GM10847 (cell line): ENCODE measurements around the gene CD63.

ENCODE experiments used
- POLR2A ChIP-seq: IDR thresholded peaks from 2 replicates; pipeline ENCODE4 v1.6.1; 2011; ENCODE audit not compliant: insufficient read length; ENCODE audit errors: extremely low read depth

Gene CD63

GRCh38 chr12:55695349-55695748 lies 33.5 kb downstream of the CD63 start:
- TF ChIP-seq POLR2A, result no peak

DNA sequence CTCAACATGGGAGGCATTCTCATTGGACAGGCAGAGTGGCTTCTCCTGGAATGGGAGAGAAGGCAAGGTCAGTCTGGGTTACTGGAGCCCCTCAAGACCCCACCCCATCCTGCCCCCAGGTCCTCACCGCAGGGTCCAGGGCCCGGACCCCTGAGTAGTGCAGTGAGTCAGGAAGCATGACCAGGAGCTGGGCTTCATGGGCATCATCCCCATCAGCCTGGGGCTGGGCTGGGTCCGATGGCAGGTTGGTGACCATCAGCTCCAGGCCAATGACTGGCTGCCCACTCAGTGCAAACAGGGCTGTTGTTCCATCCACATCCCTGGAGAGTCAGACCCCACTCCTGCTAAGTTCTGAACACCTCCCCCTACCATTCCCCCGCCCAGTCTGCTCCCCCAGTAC lies 34.2 kb downstream of the CD63 start:
- no peak for TF ChIP-seq POLR2A

DNA sequence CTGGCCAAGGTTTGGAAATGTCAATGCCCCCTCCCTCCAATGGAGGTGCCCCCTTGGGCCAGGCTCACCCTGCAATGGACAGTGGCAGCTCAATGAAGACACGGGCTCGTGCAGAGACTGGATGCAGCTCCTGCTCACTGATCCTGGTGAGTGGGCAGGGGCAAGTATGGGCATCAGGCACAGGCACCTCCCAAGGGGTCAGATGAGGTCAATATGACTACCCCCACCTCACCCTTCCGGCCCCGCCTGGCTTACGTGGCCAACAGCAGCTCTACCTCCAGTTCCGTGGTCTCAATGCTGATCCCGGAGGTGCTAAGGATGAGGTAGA lies 34.7 kb downstream of the CD63 start:
- TF ChIP-seq POLR2A, result no peak

GRCh38 chr12:55693323-55694187 lies 35.3 kb downstream of the CD63 start:
- no peak for TF ChIP-seq POLR2A

- no peak for TF ChIP-seq POLR2A
Observed at GRCh38 chr12:55692631-55693322, 36.0 kb downstream of the CD63 start.

GRCh38 chr12:55688716-55689655 lies 39.8 kb downstream of the CD63 start:
- no peak for TF ChIP-seq POLR2A

DNA sequence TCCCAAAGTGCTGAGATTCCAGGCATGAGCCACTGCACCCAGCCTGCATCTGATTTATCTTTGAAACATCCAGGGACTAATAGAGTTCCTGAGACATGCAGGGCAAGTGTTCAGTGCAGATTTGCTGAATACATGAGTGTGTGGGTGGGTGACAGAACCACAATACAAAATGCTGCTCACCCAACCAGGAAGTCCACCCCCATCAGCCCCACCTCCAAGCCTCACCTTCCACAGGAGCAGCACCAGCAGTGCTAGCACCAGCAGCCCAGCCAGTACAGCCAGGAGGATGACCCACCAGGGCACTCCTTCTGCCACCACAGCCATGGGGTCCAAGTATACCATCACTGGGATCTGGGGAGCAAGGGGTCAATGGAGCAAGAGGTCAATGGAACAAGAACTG lies 41.1 kb downstream of the CD63 start:
- no peak for TF ChIP-seq POLR2A

DNA sequence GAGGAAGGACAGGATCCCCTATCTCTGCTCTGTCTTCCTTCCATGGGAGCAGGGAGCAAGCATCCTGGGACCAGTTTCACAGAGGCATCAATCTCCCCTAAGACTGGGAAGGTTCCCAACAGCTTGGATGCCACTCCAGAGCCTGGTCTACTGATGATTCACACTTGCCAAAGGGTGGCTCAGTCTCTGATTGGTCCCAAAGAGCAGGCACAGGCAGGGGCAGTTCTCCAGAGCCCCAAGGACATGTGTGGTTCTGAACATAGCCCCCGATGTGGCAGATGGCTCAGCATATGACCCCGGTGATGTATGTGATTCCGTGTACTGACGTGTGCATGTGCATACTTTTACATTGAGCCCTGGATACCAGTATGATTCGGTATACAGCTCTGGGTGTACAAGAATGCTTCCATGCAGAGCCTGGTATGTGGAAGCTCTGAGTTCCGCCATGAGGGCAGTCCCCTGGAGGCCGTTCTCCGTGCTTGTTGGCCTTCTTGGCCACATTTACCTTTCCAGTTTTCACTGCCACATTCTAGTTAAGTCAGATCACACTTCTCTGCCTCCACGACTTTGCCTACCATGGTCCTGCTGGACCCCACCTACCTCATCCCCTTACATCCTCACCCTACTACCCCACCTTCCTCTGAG lies 42.3 kb downstream of the CD63 start:
- no peak for TF ChIP-seq POLR2A

GRCh38 chr12:55685671-55686070 lies 43.1 kb downstream of the CD63 start:
- no peak for TF ChIP-seq POLR2A

DNA sequence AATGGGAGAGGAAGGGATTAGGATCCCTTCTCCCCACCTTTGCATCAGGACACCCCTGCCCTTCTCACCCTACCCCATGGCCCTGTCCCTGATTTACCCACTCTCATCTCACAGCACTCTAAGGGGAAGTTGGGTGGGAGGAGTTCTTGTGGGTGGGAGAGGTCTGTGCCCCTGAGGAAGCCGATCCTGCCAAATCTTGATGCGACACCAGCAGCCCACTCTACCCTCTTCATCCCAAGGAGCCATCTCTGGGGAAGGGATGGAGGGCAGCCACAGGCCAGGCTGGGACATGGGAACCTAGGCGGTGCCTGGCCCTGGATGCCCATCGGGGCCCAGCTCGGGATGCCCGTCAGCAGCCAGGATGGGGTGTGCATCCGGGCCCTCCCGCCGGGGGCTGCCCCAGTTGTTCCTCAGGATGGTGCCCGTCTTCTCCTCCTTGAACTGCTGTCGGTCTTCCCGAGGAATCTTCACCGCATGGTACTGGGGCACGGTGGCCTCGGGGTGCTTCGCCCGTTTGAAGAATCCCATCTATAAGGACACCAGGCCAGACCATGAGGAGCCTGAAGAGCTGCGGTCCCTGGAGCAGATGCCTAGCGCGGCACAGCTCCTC lies 43.9 kb downstream of the CD63 start:
- no peak for TF ChIP-seq POLR2A

- TF ChIP-seq POLR2A, result no peak
Observed at GRCh38 chr12:55683676-55684075, 45.1 kb downstream of the CD63 start.

- TF ChIP-seq POLR2A, result no peak
Observed at GRCh38 chr12:55682087-55682796, 46.6 kb downstream of the CD63 start.

DNA sequence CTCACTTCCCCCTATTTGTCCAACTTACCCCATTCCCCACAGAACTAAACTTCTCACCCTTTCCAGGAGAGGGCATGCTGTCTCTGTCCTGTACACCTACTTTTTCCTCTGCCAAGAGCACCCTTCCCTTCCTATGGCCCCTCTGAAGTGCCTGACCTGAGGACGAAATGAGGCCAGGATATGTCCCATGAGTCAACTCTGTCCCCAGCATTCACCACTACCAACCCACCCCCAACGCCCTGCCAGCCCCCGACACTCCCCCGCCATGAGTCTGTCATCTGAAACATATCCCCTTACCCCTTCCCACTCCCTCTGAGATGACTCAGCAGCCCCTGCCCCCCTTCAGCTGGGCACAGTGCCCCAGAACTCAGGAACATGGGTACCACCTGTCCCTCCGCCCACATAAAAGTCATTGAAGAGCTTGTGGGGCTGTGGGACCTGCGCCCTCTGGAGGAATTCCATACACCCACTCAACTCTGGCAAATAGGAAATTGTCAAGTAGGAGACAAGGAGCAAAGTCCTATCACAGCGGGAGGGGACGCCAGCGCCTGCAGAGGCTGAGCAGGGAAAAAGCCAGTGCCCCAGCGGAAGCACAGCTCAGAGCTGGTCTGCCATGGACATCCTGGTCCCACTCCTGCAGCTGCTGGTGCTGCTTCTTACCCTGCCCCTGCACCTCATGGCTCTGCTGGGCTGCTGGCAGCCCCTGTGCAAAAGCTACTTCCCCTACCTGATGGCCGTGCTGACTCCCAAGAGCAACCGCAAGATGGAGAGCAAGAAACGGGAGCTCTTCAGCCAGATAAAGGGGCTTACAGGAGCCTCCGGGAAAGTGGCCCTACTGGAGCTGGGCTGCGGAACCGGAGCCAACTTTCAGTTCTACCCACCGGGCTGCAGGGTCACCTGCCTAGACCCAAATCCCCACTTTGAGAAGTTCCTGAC lies 47.4 kb downstream of the CD63 start:
- no peak for TF ChIP-seq POLR2A
